Endothelial cell of umbilical vein (primary cell): ENCODE measurements around the gene LHX3. TPM values are rescaled to one million over a fixed set of nuclear protein-coding genes. Genes with fewer than 3 reads are reported as not detected.

Experiments
- BruUV-seq: library from RNA; stranded (reverse); fragments of 400-500 nt; replicated peaks from 2 replicates; lab custom pipeline; 2021; lab: Mats Ljungman, UMichigan
- CTCF ChIA-PET: fragments of 300-600, 350-600 bp; sonication (Branson Sonifier 250); formaldehyde crosslinking; loops from one replicate; lab custom pipeline; 2021; ENCODE audit warnings: antibody characterized with exemption, inconsistent platforms; lab: Charles Lee
- POLR2A ChIA-PET: fragments of 300-600, 350-600 bp; sonication (Branson Sonifier 250); formaldehyde crosslinking; loops from one replicate; lab custom pipeline; 2021; ENCODE audit warnings: antibody characterized with exemption, inconsistent platforms; lab: Charles Lee
- DNase-seq: peaks from one replicate; pipeline ENCODE4 v3.0.0-alpha.2; 2011; ENCODE audit warnings: low read depth, low spot score
- FAIRE-seq: peaks from 2 replicates; lab custom pipeline; 2011; peaks lifted over from hg19 to GRCh38; lab: Jason Lieb, UNC
- H2AFZ ChIP-seq: 2 replicates; pipeline ENCODE4 v1.6.0; 2012; ENCODE audit warnings: low read depth, low read length, control low read depth, inconsistent platforms
- H3K27ac ChIP-seq: 2 replicates; pipeline ENCODE4 v1.5.1; 2011; ENCODE audit warnings: low read depth, mild to moderate bottlenecking, control low read depth, low read length, moderate library complexity; ENCODE audit not compliant: insufficient read depth
- H3K27me3 ChIP-seq, 2 experiments: 2 replicates each; pipeline versions ENCODE4 v1.6.0 to v1.6.1; 2011; ENCODE audit warnings: low read length in 2 of 2, mixed read lengths in 1 of 2; ENCODE audit not compliant: control insufficient read depth in 2 of 2, insufficient read depth in 2 of 2
- H3K36me3 ChIP-seq, 2 experiments: 2 replicates in 1 of 2; 3 replicates in 1 of 2; pipeline ENCODE4 v1.5.1; 2011; ENCODE audit warnings: low read length in 2 of 2, mild to moderate bottlenecking in 1 of 2, moderate library complexity in 1 of 2; ENCODE audit not compliant: control insufficient read depth in 2 of 2, insufficient read depth in 2 of 2; ENCODE audit errors: extremely low read depth in 1 of 2
- H3K4me1 ChIP-seq: 3 replicates; pipeline ENCODE4 v1.5.1; 2011; ENCODE audit warnings: mild to moderate bottlenecking, low read length; ENCODE audit not compliant: control insufficient read depth, insufficient read depth; ENCODE audit errors: extremely low read depth
- H3K4me2 ChIP-seq: 2 replicates; pipeline ENCODE4 v1.6.1; 2011; ENCODE audit warnings: low read length, control low read depth, mixed read lengths; ENCODE audit not compliant: insufficient read depth
- H3K4me3 ChIP-seq, 3 experiments: fragments of 200-600 bp in 1 of 3; sonication (generic), shearing (Covaris generic) in 1 of 3; replicated peaks in 1 of 3; 2 replicates each; pipeline ENCODE4 v1.5.1; 2011 to 2016; ENCODE audit warnings: control low read depth in 3 of 3, low read length in 3 of 3, mild to moderate bottlenecking in 2 of 3, inconsistent platforms in 1 of 3, low read depth in 1 of 3, moderate library complexity in 1 of 3; ENCODE audit not compliant: insufficient read depth in 1 of 3
- H3K79me2 ChIP-seq: 2 replicates; pipeline ENCODE4 v1.6.0; 2012; ENCODE audit warnings: low read length, inconsistent platforms; ENCODE audit not compliant: control insufficient read depth, insufficient read depth
- H3K9ac ChIP-seq: replicated peaks from 2 replicates; pipeline ENCODE3; 2011; ENCODE audit warnings: low read length, control low read depth; ENCODE audit not compliant: insufficient read depth; ENCODE audit errors: extremely low read depth
- H3K9me1 ChIP-seq: replicated peaks from 3 replicates; pipeline ENCODE4 v1.6.0; 2011; ENCODE audit warnings: mild to moderate bottlenecking, low read length; ENCODE audit not compliant: control insufficient read depth, insufficient read depth; ENCODE audit errors: extremely low read depth
- H3K9me3 ChIP-seq: replicated peaks from 2 replicates; pipeline ENCODE4 v1.5.1; 2012; ENCODE audit warnings: low read length, inconsistent platforms; ENCODE audit not compliant: control insufficient read depth, insufficient read depth
- H4K20me1 ChIP-seq: replicated peaks from 2 replicates; pipeline ENCODE3; 2011; ENCODE audit warnings: mild to moderate bottlenecking, low read length; ENCODE audit not compliant: control insufficient read depth, insufficient read depth; ENCODE audit errors: extremely low read depth
- CTCF ChIP-seq, 2 donors: IDR thresholded peaks; 1 replicate in 1 of 2; 2 replicates in 1 of 2; pipeline ENCODE4 v1.5.1; 2011; ENCODE audit warnings: low read length in 2 of 2, mild to moderate bottlenecking in 2 of 2, moderate library complexity in 2 of 2, control low read depth in 1 of 2, inconsistent platforms in 1 of 2, low read depth in 1 of 2; ENCODE audit not compliant: insufficient read depth in 1 of 2; ENCODE audit errors: extremely low read depth in 1 of 2
- EZH2 ChIP-seq: IDR thresholded peaks from 2 replicates; pipeline ENCODE4 v1.6.1; 2012; ENCODE audit warnings: borderline replicate concordance, low read depth, mild to moderate bottlenecking, moderate library complexity, low read length, inconsistent platforms; ENCODE audit not compliant: severe bottlenecking
- FOS ChIP-seq: IDR thresholded peaks from 2 replicates; pipeline ENCODE4 v1.6.1; 2011; ENCODE audit warnings: mild to moderate bottlenecking, low read length, moderate library complexity, borderline replicate concordance; ENCODE audit not compliant: insufficient read depth
- GATA2 ChIP-seq: IDR thresholded peaks from 2 replicates; pipeline ENCODE4 v1.7.0; 2011; ENCODE audit warnings: low read depth, mild to moderate bottlenecking, moderate library complexity, mixed read lengths, low read length; ENCODE audit not compliant: insufficient read length, insufficient read depth
- JUN ChIP-seq: IDR thresholded peaks from 2 replicates; pipeline ENCODE4 v1.6.1; 2011; ENCODE audit warnings: borderline replicate concordance, low read depth; ENCODE audit not compliant: insufficient read length, insufficient read depth
- MAX ChIP-seq: IDR thresholded peaks from 2 replicates; pipeline ENCODE4 v1.6.1; 2011; ENCODE audit not compliant: insufficient read depth, insufficient read length
- MYC ChIP-seq: IDR thresholded peaks from one replicate; pipeline ENCODE4 v1.6.1; 2011; ENCODE audit warnings: mild to moderate bottlenecking, low read depth, low read length
- POLR2A ChIP-seq: IDR thresholded peaks from 2 replicates; pipeline ENCODE4 v1.6.1; 2012; ENCODE audit warnings: low read depth, mild to moderate bottlenecking, control low read depth, low read length
- POLR2AphosphoS5 ChIP-seq: IDR thresholded peaks from 2 replicates; pipeline ENCODE4 v1.6.1; 2012; ENCODE audit warnings: low read depth, mild to moderate bottlenecking, control low read depth, low read length, moderate library complexity; ENCODE audit not compliant: insufficient read depth
- dilution Hi-C: fragments of 300-500 bp; cut with MboI; formaldehyde crosslinking; loops from one replicate; pipeline ENCODE4 v1.15.0; 2019; ENCODE audit warnings: low sequenced_read_pairs; ENCODE audit not compliant: extremely low pct_ligation_motif_present
- intact Hi-C: fragments of 100-400 bp; cut with micrococcal nuclease; formaldehyde crosslinking; loops from one replicate; pipeline ENCODE4 v1.10.0; 2022
- polyA plus RNA-seq, 4 experiments: library from polyadenylated mRNA; depleted of rRNA in 3 of 4; stranded (reverse) in 3 of 4; unstranded in 1 of 4; fragments of >200 nt; gene quantifications; 2 replicates each; pipeline versions ENCODE4 v1.2.1 to v1.2.3, GENCODE V29; 2011 to 2012; ENCODE audit warnings: missing spikeins in 1 of 4
- total RNA-seq: library from RNA; stranded (reverse); gene quantifications from 2 replicates; pipeline ENCODE4 v1.2.3, GENCODE V29; 2021

LHX3 gene
- total and polyA plus RNA-seq, 2 donors (not counting 3 experiments of a cell fraction or from before 2014, with no cell fraction given) = not detected

GRCh38 chr9:136185596-136186366 is 19.1 kb downstream of the LHX3 start:
- POLR2A ChIA-PET = no interaction called here

More at GRCh38 chr9:136185596-136186366, 19.1 kb downstream of the LHX3 start:
- Histone ChIP-seq H3K27ac (no peak overlapping the region), H3K9ac (no peak overlapping the region), H3K4me1 (no peaks in the 10 kb centered on the region), H3K79me2 (no peaks in the 10 kb centered on the region), H2AFZ (no peak overlapping the region), H3K4me2 (no peak overlapping the region), H3K36me3 (no peaks in the 10 kb centered on the region), H3K4me3 (no peak overlapping the region), H4K20me1 (no peaks in the 10 kb centered on the region), H3K9me1 (no peaks in the 10 kb centered on the region), H3K27me3 (peaks cover 5 to 13% of the 10 kb centered on the region in 2 experiments), H3K9me3 (no peaks in the 10 kb centered on the region)
- dilution Hi-C loops (no loop called here), intact Hi-C loops (no loop called here)
- FAIRE-seq = no peak
- CTCF ChIA-PET = interaction anchor here (1.2 to 1.5 kb wide), 3 partner anchors 15 to 63 kb away, joined by 3 to 5 read pairs (median 3); no protein-coding TSS in a partner anchor
- BruUV-seq = no TSS peak
- DNase-seq = no peak
- TF ChIP-seq MAX = no peak
- TF ChIP-seq POLR2AphosphoS5 = no peak
- TF ChIP-seq POLR2A = no peak
- no peak for TF ChIP-seq CTCF (IDR thresholded peaks at IDR 0.05; ENCODE audit: extremely low read depth in 1 of 2, insufficient read depth in 1 of 2, low read depth in 1 of 2, low read length in 2 of 2)
- TF ChIP-seq FOS = no peak
- no peak for TF ChIP-seq MYC
- TF ChIP-seq EZH2 = no peak
- TF ChIP-seq JUN = no peak
- TF ChIP-seq GATA2 = no peak
